HCT116 (cell line): ENCODE measurements around the gene FRRS1L. TPM values are rescaled to one million over a fixed set of nuclear protein-coding genes. Genes with fewer than 3 reads are reported as not detected.

Experiments used
- ATAC-seq: fragments of 200-7000 bp; cut with Tn5 transposase; 2 replicates; pipeline ENCODE4 v1.9.1; 2020; ENCODE audit warnings: mild to moderate bottlenecking, moderate library complexity
- BruUV-seq: library from RNA; stranded (reverse); fragments of 400-500 nt; replicated peaks from 2 replicates; lab custom pipeline; 2021; lab: Mats Ljungman, UMichigan
- CTCF ChIA-PET: fragments of 300-600 bp; sonication (Branson Sonifier 250); formaldehyde crosslinking; loops from one replicate; lab custom pipeline; 2021; ENCODE audit warnings: antibody characterized with exemption; lab: Charles Lee
- POLR2A ChIA-PET: fragments of 300-600, 350-600 bp; sonication (Branson Sonifier 250); formaldehyde crosslinking; loops from one replicate; lab custom pipeline; 2021; ENCODE audit warnings: antibody characterized with exemption; lab: Charles Lee
- RAD21 ChIA-PET, 2 experiments: fragments of 300-600 bp; sonication (Branson Sonifier 250); formaldehyde crosslinking; loops; one replicate each; lab custom pipeline; 2023; ENCODE audit warnings: low total read pairs in 2 of 2; ENCODE audit not compliant: uncharacterized antibody in 2 of 2, unreplicated experiment in 2 of 2, low non-redundant PET in 1 of 2; lab: Charles Lee
- DNase-seq: peaks from one replicate; pipeline ENCODE4 v3.0.0-alpha.2; 2010; ENCODE audit warnings: low read depth, low spot score
- H2AFZ ChIP-seq: fragments of 200-600 bp; shearing (Covaris generic), sonication (generic); 2 replicates; pipeline ENCODE4 v1.6.1; 2017; ENCODE audit warnings: low read depth, mixed run types, mixed read lengths, antibody characterized with exemption, low read length; ENCODE audit not compliant: poor library complexity, severe bottlenecking
- H3K27ac ChIP-seq: 2 replicates; pipeline ENCODE4 v1.5.1; 2012; ENCODE audit warnings: low read depth, low read length
- H3K27me3 ChIP-seq: fragments of 200-600 bp; sonication (generic); 2 replicates; pipeline ENCODE4 v1.6.1; 2016; ENCODE audit warnings: mixed run types, low read length, mixed read lengths; ENCODE audit not compliant: insufficient read depth
- H3K36me3 ChIP-seq, 2 experiments: fragments of 200-500 bp in 1 of 2; fragments of 200-600 bp in 1 of 2; sonication (Bioruptor generic) in 1 of 2; sonication (generic) in 1 of 2; 2 replicates each; pipeline versions ENCODE4 v1.5.1 to v1.6.1; 2014 to 2016; ENCODE audit warnings: low read length in 2 of 2, inconsistent platforms in 1 of 2, mixed read lengths in 1 of 2, mixed run types in 1 of 2; ENCODE audit not compliant: insufficient read depth in 2 of 2, control insufficient read depth in 1 of 2
- H3K4me1 ChIP-seq, 2 experiments: fragments of 200-600 bp in 1 of 2; sonication (generic) in 1 of 2; 2 replicates each; pipeline versions ENCODE4 v1.5.1 to v1.6.1; 2012 to 2017; ENCODE audit warnings: low read length in 2 of 2, inconsistent platforms in 1 of 2, mild to moderate bottlenecking in 1 of 2, mixed read lengths in 1 of 2, mixed run types in 1 of 2, moderate library complexity in 1 of 2; ENCODE audit not compliant: insufficient read depth in 2 of 2, control insufficient read depth in 1 of 2
- H3K4me2 ChIP-seq: fragments of 200-600 bp; sonication (generic); 2 replicates; pipeline ENCODE4 v1.6.1; 2017; ENCODE audit warnings: mixed run types, low read length, mixed read lengths
- H3K4me3 ChIP-seq, 2 experiments: fragments of 200-600 bp in 1 of 2; sonication (generic) in 1 of 2; replicated peaks in 1 of 2; 2 replicates each; pipeline ENCODE4 v1.5.1; 2011 to 2016; ENCODE audit warnings: low read length in 2 of 2, control low read depth in 1 of 2, low read depth in 1 of 2, mild to moderate bottlenecking in 1 of 2, mixed read lengths in 1 of 2, mixed run types in 1 of 2
- H3K79me2 ChIP-seq: fragments of 200-600 bp; sonication (generic); 2 replicates; pipeline ENCODE4 v1.6.1; 2017; ENCODE audit warnings: mild to moderate bottlenecking, mixed run types, low read length, moderate library complexity, mixed read lengths; ENCODE audit not compliant: insufficient read depth
- H3K9ac ChIP-seq: fragments of 200-600 bp; sonication (generic); 2 replicates; pipeline ENCODE4 v1.6.1; 2016; ENCODE audit warnings: low read length, mixed read lengths
- H3K9me2 ChIP-seq: fragments of 200-600 bp; sonication (generic), shearing (Covaris generic); 2 replicates; pipeline ENCODE4 v1.6.1; 2017; ENCODE audit warnings: mixed run types, mild to moderate bottlenecking, moderate library complexity; ENCODE audit not compliant: insufficient read depth
- H3K9me3 ChIP-seq, 2 experiments: fragments of 200-500 bp in 1 of 2; fragments of 200-600 bp in 1 of 2; sonication (Bioruptor generic) in 1 of 2; sonication (generic) in 1 of 2; 2 replicates each; pipeline ENCODE4 v1.6.1; 2014 to 2017; ENCODE audit warnings: low read length in 2 of 2, mixed read lengths in 2 of 2, inconsistent platforms in 1 of 2, low read depth in 1 of 2, mild to moderate bottlenecking in 1 of 2, mixed run types in 1 of 2, moderate library complexity in 1 of 2; ENCODE audit not compliant: control insufficient read depth in 1 of 2, insufficient read depth in 1 of 2
- H4K20me1 ChIP-seq: fragments of 200-600 bp; sonication (generic), shearing (Covaris generic); 2 replicates; pipeline ENCODE4 v1.6.1; 2017; ENCODE audit warnings: mixed run types, mild to moderate bottlenecking, moderate library complexity; ENCODE audit not compliant: insufficient read depth
- CBX3 ChIP-seq: IDR thresholded peaks from 2 replicates; pipeline ENCODE4 v1.6.1; 2012; ENCODE audit warnings: low read depth
- ELF1 ChIP-seq: IDR thresholded peaks from 2 replicates; pipeline ENCODE4 v1.6.1; 2012; ENCODE audit warnings: low read depth, borderline replicate concordance
- REST ChIP-seq: IDR thresholded peaks from 2 replicates; pipeline ENCODE4 v1.6.1; 2012; ENCODE audit warnings: low read depth
- intact Hi-C: fragments of 100-400 bp; cut with micrococcal nuclease; formaldehyde crosslinking; loops from 2 replicates; pipeline ENCODE4 v1.10.0; 2022
- total RNA-seq: library from RNA; stranded (reverse); gene quantifications from one replicate; pipeline ENCODE4 v1.2.1, GENCODE V29; 2021; ENCODE audit not compliant: unreplicated experiment
- TF ChIP-seq, protein P1 (sequence below): IDR thresholded peaks from 2 replicates; pipeline ENCODE4 v1.6.1; 2011; ENCODE audit warnings: mild to moderate bottlenecking, low read length, moderate library complexity; ENCODE audit not compliant: insufficient replicate concordance; ENCODE audit errors: extremely low read depth

Gene FRRS1L
- total RNA-seq, 1 experiment from 2014 or later = not detected

GRCh38 chr9:109203761-109204360 is 36.8 kb upstream of the FRRS1L start:
- ChIA-PET POLR2A (no interaction called here), RAD21 (no interaction called here)
- no peak for ATAC-seq

More at GRCh38 chr9:109203761-109204360, 36.8 kb upstream of the FRRS1L start:
- Histone ChIP-seq H2AFZ (no peak overlapping the region), H3K9me2 (no peaks in the 10 kb centered on the region), H3K27ac (no peak overlapping the region), H3K79me2 (no peaks in the 10 kb centered on the region), H3K36me3 (no peaks in the 10 kb centered on the region), H3K27me3 (no peaks in the 10 kb centered on the region), H4K20me1 (no peaks in the 10 kb centered on the region), H3K4me2 (no peak overlapping the region), H3K9me3 (no peaks in the 10 kb centered on the region), H3K9ac (no peak overlapping the region), H3K4me1 (peaks cover 0 to 3% of the 10 kb centered on the region in 2 experiments; a peak in 1 of 4 replicates), H3K4me3 (no peak overlapping the region)
- DNase-seq = no peak
- TF ChIP-seq REST (no peak), CBX3 (no peak), ELF1 (no peak)
- TF ChIP-seq, protein P1, sequence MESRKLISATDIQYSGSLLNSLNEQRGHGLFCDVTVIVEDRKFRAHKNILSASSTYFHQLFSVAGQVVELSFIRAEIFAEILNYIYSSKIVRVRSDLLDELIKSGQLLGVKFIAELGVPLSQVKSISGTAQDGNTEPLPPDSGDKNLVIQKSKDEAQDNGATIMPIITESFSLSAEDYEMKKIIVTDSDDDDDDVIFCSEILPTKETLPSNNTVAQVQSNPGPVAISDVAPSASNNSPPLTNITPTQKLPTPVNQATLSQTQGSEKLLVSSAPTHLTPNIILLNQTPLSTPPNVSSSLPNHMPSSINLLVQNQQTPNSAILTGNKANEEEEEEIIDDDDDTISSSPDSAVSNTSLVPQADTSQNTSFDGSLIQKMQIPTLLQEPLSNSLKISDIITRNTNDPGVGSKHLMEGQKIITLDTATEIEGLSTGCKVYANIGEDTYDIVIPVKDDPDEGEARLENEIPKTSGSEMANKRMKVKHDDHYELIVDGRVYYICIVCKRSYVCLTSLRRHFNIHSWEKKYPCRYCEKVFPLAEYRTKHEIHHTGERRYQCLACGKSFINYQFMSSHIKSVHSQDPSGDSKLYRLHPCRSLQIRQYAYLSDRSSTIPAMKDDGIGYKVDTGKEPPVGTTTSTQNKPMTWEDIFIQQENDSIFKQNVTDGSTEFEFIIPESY = no peak
- intact Hi-C loops = no loop called here
- no TSS peak for BruUV-seq
- CTCF ChIA-PET = no interaction called here
